ENCODE measurements around the gene NODAL.
A peak's percentile ranks its signal among the peaks of the same experiment; 100 is the strongest.

The NODAL gene

DNA sequence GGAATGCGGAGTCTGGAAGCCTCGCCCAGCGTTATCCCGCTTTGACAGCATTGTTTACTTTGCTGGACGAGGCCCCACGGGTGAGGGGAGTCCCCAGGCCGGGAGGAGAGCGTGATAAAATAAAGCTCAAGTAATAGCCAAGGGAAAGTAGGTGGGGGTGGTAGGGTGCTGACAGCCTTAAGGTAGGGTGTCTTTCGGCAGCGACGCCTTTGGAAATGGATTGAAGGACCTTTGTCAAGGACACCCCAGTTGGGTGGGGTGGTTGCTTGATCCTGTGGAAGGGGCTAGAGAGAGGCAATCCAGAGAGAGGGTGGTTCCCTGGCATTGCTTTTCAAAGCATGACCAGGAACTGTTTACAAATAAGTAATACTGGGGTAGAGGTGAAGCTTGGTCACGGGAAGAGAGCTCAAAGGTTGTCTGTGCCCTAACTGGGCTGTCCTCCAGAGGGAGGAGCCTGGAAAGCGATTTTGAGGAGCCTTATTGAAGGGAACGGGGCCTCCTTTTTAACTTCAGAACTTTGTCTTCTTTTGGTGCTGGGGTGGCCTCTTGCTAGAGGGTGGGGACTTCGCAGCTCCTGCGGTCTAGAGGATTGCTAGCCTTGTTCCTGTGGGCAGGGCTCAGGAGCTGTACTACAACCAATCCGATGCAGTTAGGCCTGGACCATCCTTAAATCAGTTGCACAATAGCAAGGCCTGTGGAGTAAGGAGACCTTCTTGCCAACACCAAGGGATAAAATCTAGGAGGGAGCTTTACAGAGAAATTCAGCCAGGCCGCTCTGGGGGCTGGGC is 36.2 kb downstream of the NODAL start:
- Histone ChIP-seq H2BK12ac (ENCODE audit: low read length) (no peak overlapping the region), H3K9ac (ENCODE audit: low read length) (peak overlapping the region; percentile 84), H2AFZ (ENCODE audit: insufficient read depth, low read length, poor library complexity) (no peak overlapping the region), H4K91ac (ENCODE audit: low read depth, low read length) (no peak overlapping the region), H3K79me1 (ENCODE audit: low read length) (peaks cover 7% of the 10 kb centered on the region), H3K27me3 (ENCODE audit: insufficient read depth, low read length) (no peaks in the 10 kb centered on the region), H2BK5ac (ENCODE audit: low read depth, low read length, poor library complexity) (no peak overlapping the region), H3K79me2 (ENCODE audit: control insufficient read depth, insufficient read depth, low read length, poor library complexity) (peaks cover 14% of the 10 kb centered on the region), H2BK120ac (ENCODE audit: insufficient read depth, low read length, poor library complexity) (no peak overlapping the region), H3K18ac (ENCODE audit: low read length) (no peak overlapping the region), H3K9me3 (ENCODE audit: insufficient read depth, low read depth, low read length) (no peaks in the 10 kb centered on the region), H3K14ac (ENCODE audit: low read length) (no peak overlapping the region), H3K4me2 (ENCODE audit: low read length) (peak overlapping the region; percentile 93), H3K4ac (ENCODE audit: low read depth, low read length) (peak overlapping the region; percentile 98), H4K12ac (ENCODE audit: low read depth, low read length) (no peak overlapping the region), H3K36me3 (ENCODE audit: control insufficient read depth in 1 of 2, insufficient read depth in 2 of 2, low read length in 2 of 2) (peaks cover 0 to 3% of the 10 kb centered on the region in 2 experiments), H3K4me1 (ENCODE audit: control insufficient read depth in 1 of 2, insufficient read depth in 2 of 2, low read length in 2 of 2) (peaks cover 4 to 12% of the 10 kb centered on the region in 2 experiments), H3K23ac (ENCODE audit: low read length) (no peak overlapping the region), H3K4me3 (ENCODE audit: low read depth, low read length) (peak overlapping the region; percentile 96), H2AK5ac (ENCODE audit: low read length) (no peak overlapping the region), H3K27ac (ENCODE audit: low read depth, low read length) (no peak overlapping the region), H4K8ac (ENCODE audit: low read depth, low read length) (no peak overlapping the region)
- peak; percentile 60 to 81 for DNase-seq
- no CpG with 5 or more reads among the region's 18 CpGs for WGBS (ENCODE audit: extremely low coverage, insufficient coverage, insufficient read length)

DNA sequence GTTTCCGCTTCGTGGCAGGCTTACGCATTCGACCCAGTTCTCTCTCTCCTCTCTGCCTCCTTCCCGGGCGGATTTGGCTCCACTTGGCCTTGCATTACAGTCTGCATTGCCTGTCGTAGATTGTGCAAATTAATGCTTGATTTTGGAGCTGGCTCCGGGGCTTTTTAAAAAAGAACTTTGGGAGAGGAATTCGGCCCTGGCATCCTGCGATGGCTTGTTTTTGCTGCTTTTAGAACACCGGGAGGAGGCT is 36.8 kb downstream of the NODAL start:
- Histone ChIP-seq H2BK120ac (ENCODE audit: insufficient read depth, low read length, poor library complexity) (peak overlapping the region; percentile 26), H3K79me1 (ENCODE audit: low read length) (peaks cover 7% of the 10 kb centered on the region), H4K12ac (ENCODE audit: low read depth, low read length) (peak overlapping the region; percentile 78), H3K9ac (ENCODE audit: low read length) (peak overlapping the region; percentile 84), H3K4me2 (ENCODE audit: low read length) (peak overlapping the region; percentile 93), H4K91ac (ENCODE audit: low read depth, low read length) (peak overlapping the region; percentile 86), H3K4me3 (ENCODE audit: low read depth, low read length) (peak overlapping the region; percentile 96), H3K9me3 (ENCODE audit: insufficient read depth, low read depth, low read length) (no peaks in the 10 kb centered on the region), H3K18ac (ENCODE audit: low read length) (peak overlapping the region; percentile 95), H3K23ac (ENCODE audit: low read length) (no peak overlapping the region), H3K79me2 (ENCODE audit: control insufficient read depth, insufficient read depth, low read length, poor library complexity) (peaks cover 14% of the 10 kb centered on the region), H3K14ac (ENCODE audit: low read length) (peak overlapping the region; percentile 94), H3K27ac (ENCODE audit: low read depth, low read length) (no peak overlapping the region), H3K4me1 (ENCODE audit: control insufficient read depth in 1 of 2, insufficient read depth in 2 of 2, low read length in 2 of 2) (peaks cover 4 to 12% of the 10 kb centered on the region in 2 experiments), H2BK5ac (ENCODE audit: low read depth, low read length, poor library complexity) (peak overlapping the region; percentile 49), H3K27me3 (ENCODE audit: insufficient read depth, low read length) (no peaks in the 10 kb centered on the region), H2AFZ (ENCODE audit: insufficient read depth, low read length, poor library complexity) (peak overlapping the region; percentile 82), H2AK5ac (ENCODE audit: low read length) (peak overlapping the region; percentile 27), H2BK12ac (ENCODE audit: low read length) (no peak overlapping the region), H4K8ac (ENCODE audit: low read depth, low read length) (peak overlapping the region; percentile 80), H3K4ac (ENCODE audit: low read depth, low read length) (peak overlapping the region; percentile 98), H3K36me3 (ENCODE audit: control insufficient read depth in 1 of 2, insufficient read depth in 2 of 2, low read length in 2 of 2) (peaks cover 0 to 3% of the 10 kb centered on the region in 2 experiments)
- DNase-seq, result peak in 1 of 2 donors; percentile 29
- WGBS (ENCODE audit: extremely low coverage, insufficient coverage, insufficient read length), result no CpG with 5 or more reads among the region's 11 CpGs

DNA sequence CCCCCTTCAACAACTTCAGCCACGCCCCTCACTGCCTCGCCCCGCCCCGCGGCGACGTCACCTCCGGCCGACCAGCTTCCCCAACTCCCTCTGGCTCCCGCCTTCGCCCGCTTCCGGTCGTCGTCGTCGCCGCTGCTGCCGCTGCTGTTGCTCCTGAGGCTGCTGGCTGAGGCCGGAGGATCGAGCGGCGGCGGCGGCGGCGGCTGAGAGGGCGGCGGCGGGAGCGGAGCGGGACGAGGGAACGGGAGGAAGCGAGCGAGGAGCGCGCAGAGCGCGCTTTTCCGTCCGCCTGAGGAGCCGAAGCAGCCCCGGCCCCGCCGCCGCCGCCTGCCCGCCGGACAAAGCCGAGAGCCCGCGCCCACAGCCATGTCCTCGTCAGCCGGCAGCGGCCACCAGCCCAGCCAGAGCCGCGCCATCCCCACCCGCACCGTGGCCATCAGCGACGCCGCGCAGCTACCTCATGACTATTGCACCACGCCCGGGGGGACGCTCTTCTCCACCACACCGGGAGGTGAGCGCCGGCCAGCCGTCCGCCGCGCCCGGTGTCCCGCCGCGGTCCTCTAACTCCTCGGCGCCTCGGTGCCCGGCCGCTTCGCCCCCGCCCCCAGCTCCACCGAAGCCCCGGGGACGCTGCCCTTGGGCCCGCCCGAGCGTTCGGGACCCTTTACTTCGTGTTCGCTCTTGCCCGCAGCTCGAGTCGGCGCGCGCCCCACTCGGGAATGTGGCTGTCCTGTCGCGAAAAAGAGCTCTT is 37.3 kb downstream of the NODAL start, which contains the start of gene EIF4EBP2:
EIF4EBP2 (plus strand) TSS at position 110 of the 751 bp plus-strand sequence; CDS start at position 367, 257 bp downstream.
- Histone ChIP-seq H3K4me3 (ENCODE audit: low read depth, low read length) (peak within 1 kb of the TSS; percentile 96), H3K27ac (ENCODE audit: low read depth, low read length) (peak within 1 kb of the TSS; percentile 24), H3K9ac (ENCODE audit: low read length) (peak within 1 kb of the TSS; percentile 84), H3K27me3 (ENCODE audit: insufficient read depth, low read length) (no peaks in the 10 kb centered on the region), H2BK5ac (ENCODE audit: low read depth, low read length, poor library complexity) (peak within 1 kb of the TSS; percentile 49), H3K23ac (ENCODE audit: low read length) (no peak within 1 kb of the TSS), H3K79me1 (ENCODE audit: low read length) (peaks cover 7% of the 10 kb centered on the region), H4K91ac (ENCODE audit: low read depth, low read length) (peak within 1 kb of the TSS; percentile 86), H3K4ac (ENCODE audit: low read depth, low read length) (peak within 1 kb of the TSS; percentile 98), H3K18ac (ENCODE audit: low read length) (peak within 1 kb of the TSS; percentile 95), H2AK5ac (ENCODE audit: low read length) (peak within 1 kb of the TSS; percentile 91), H2BK12ac (ENCODE audit: low read length) (no peak within 1 kb of the TSS), H3K36me3 (ENCODE audit: control insufficient read depth in 1 of 2, insufficient read depth in 2 of 2, low read length in 2 of 2) (peaks cover 0 to 3% of the 10 kb centered on the region in 2 experiments), H3K9me3 (ENCODE audit: insufficient read depth, low read depth, low read length) (no peaks in the 10 kb centered on the region), H3K79me2 (ENCODE audit: control insufficient read depth, insufficient read depth, low read length, poor library complexity) (peaks cover 14% of the 10 kb centered on the region), H3K14ac (ENCODE audit: low read length) (peak within 1 kb of the TSS; percentile 94), H4K12ac (ENCODE audit: low read depth, low read length) (peak within 1 kb of the TSS; percentile 78), H3K4me1 (ENCODE audit: control insufficient read depth in 1 of 2, insufficient read depth in 2 of 2, low read length in 2 of 2) (peaks cover 4 to 10% of the 10 kb centered on the region in 2 experiments), H4K8ac (ENCODE audit: low read depth, low read length) (peak within 1 kb of the TSS; percentile 80), H2AFZ (ENCODE audit: insufficient read depth, low read length, poor library complexity) (peak within 1 kb of the TSS; percentile 82), H2BK120ac (ENCODE audit: insufficient read depth, low read length, poor library complexity) (peak within 1 kb of the TSS; percentile 26), H3K4me2 (ENCODE audit: low read length) (peak within 1 kb of the TSS; percentile 93)
- DNase-seq, result peak; percentile 94 to 97
- WGBS (ENCODE audit: extremely low coverage, insufficient coverage, insufficient read length), result no CpG with 5 or more reads among the region's 103 CpGs

DNA sequence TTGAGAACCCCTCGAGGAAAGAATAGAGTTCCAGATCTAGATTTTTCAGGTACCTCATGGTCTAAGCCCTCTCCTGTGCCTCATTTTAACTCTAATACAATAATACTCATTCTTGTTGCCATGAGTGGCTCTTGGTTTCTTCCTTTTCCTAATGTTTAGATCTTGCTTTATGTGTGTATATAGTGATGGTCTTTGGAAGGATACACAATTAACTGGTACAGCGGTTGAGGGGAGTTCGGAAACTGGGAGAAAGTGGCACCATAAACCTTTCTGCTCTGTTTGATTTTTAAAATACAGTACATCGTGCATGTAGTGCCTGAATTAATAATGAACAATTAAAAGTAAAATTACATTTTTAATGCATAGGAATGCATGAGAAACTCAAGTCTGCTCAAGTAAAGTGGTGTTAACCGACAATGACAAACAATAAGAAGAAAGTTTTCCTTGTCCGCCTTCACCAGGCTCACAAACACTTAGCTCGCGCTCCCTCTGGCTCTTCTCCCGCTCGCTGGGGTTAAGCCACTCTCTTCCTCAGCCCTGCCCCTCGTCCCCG is 37.9 kb downstream of the NODAL start:
- no peaks in the 10 kb centered on the region for H3K27me3 ChIP-seq (ENCODE audit: insufficient read depth, low read length)
- no peak overlapping the region for H3K9ac ChIP-seq (ENCODE audit: low read length)
- H4K8ac ChIP-seq (ENCODE audit: low read depth, low read length), result no peak overlapping the region
- no peak overlapping the region for H2AFZ ChIP-seq (ENCODE audit: insufficient read depth, low read length, poor library complexity)
- no peak overlapping the region for H2BK12ac ChIP-seq (ENCODE audit: low read length)
- no peak overlapping the region for H3K27ac ChIP-seq (ENCODE audit: low read depth, low read length)
- H3K9me3 ChIP-seq (ENCODE audit: insufficient read depth, low read depth, low read length), result no peaks in the 10 kb centered on the region
- peak overlapping the region; percentile 49 for H3K4me2 ChIP-seq (ENCODE audit: low read length)
- H2BK120ac ChIP-seq (ENCODE audit: insufficient read depth, low read length, poor library complexity), result no peak overlapping the region
- H3K4me3 ChIP-seq (ENCODE audit: low read depth, low read length), result no peak overlapping the region
- no peak for DNase-seq
- peaks cover 14% of the 10 kb centered on the region for H3K79me2 ChIP-seq (ENCODE audit: control insufficient read depth, insufficient read depth, low read length, poor library complexity)
- no peak overlapping the region for H3K14ac ChIP-seq (ENCODE audit: low read length)
- peaks cover 7% of the 10 kb centered on the region for H3K79me1 ChIP-seq (ENCODE audit: low read length)
- no peak overlapping the region for H2AK5ac ChIP-seq (ENCODE audit: low read length)
- H4K91ac ChIP-seq (ENCODE audit: low read depth, low read length), result no peak overlapping the region
- no peak overlapping the region for H3K23ac ChIP-seq (ENCODE audit: low read length)
- H3K36me3 ChIP-seq (ENCODE audit: control insufficient read depth in 1 of 2, insufficient read depth in 2 of 2, low read length in 2 of 2), result peaks cover 0 to 3% of the 10 kb centered on the region in 2 experiments
- H3K18ac ChIP-seq (ENCODE audit: low read length), result no peak overlapping the region
- no peak overlapping the region for H4K12ac ChIP-seq (ENCODE audit: low read depth, low read length)
- H3K4me1 ChIP-seq (ENCODE audit: control insufficient read depth in 1 of 2, insufficient read depth in 2 of 2, low read length in 2 of 2), result peaks cover 4 to 10% of the 10 kb centered on the region in 2 experiments
- WGBS (ENCODE audit: extremely low coverage, insufficient coverage, insufficient read length), result no CpG with 5 or more reads among the region's 12 CpGs
- H3K4ac ChIP-seq (ENCODE audit: low read depth, low read length), result no peak overlapping the region
- H2BK5ac ChIP-seq (ENCODE audit: low read depth, low read length, poor library complexity), result no peak overlapping the region
